HG02678 (cell line): Measurements from ENCODE around the gene PTRH2.
"Not testable (repeated sequence)": the region's sequence is repeated elsewhere in the genome, so short reads cannot be mapped to it uniquely, and the experiment has no call there.

Source experiments
- ATAC-seq: cut with Tn5 transposase; IDR thresholded peaks from one replicate; pipeline ENCODE4 v1.9.1; 2021; ENCODE audit warnings: mild to moderate bottlenecking, moderate library complexity; ENCODE audit not compliant: unreplicated experiment

Gene PTRH2

DNA sequence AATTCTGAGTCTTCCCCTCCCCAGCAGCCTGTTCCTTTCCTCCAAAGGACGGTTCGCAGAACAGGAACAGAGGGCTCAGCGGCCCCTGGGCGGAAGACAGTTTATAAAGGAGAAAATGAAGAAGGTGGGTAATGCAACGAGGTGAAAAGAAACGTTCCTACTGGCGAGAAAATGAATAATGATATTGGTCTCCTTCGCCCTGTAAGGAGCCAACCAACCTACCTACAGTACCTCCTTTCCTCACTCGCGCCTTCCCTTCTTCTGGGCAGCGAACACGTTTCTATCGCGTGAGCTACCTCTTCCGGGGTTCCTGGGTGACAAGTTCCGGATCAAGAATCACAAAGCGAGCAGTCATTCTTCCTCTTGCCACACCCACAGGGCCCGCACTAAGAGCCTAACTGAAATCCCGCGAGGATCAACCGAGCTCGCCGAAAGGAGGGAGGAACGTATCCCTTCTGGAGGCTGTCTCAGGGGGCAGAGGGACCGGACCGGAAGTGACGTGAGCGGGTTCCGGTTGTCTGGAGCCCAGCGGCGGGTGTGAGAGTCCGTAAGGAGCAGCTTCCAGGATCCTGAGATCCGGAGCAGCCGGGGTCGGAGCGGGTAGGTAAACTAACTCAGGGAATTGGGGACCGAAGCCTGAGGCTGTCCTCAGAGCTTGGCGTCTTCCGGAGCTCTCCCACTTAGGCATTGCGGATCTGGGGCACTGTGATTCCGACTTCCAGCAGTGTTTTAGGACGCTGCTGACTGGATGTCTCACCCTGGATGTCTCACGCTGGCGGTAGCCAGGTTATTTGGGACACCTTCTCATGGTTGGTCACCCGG, at the start of gene PTRH2, which contains the start of gene VMP1:
TSS of gene PTRH2 (minus strand) at position 282 of the 822 bp plus-strand sequence. CDS start 9,452 bp downstream, outside the sequence.
TSS of gene VMP1 (plus strand) at position 506 of the 822 bp plus-strand sequence. CDS start 23,793 bp downstream, outside the sequence.
- ATAC-seq: peak; percentile 97

DNA sequence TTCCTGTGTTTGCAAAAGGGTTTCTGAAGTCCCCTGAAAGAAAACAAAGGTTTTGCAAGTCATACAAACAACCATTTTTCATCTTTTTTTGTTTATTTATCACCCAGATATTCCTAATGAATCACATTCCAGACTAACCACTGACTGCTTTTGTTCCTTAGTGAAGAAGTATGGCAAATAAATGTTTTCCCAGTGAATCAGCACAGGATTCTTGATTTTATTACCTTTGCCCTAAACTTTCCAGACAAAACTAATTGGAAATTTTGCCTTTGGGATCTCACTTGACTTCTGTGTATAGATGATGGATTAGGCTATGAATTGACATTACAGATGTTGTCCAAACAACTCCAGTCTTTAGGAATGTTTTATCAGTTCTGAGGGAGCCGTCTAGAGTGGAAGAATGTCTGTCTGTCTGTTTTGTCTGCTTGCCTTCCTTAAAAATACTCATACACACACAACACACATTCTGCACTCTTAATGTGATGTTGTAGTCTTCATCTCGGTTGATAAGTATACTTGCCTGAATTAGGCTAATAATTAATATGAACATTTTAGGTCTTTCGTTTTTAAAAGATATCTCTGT, 49.1 kb upstream of the PTRH2 start:
- ATAC-seq: no peak

DNA sequence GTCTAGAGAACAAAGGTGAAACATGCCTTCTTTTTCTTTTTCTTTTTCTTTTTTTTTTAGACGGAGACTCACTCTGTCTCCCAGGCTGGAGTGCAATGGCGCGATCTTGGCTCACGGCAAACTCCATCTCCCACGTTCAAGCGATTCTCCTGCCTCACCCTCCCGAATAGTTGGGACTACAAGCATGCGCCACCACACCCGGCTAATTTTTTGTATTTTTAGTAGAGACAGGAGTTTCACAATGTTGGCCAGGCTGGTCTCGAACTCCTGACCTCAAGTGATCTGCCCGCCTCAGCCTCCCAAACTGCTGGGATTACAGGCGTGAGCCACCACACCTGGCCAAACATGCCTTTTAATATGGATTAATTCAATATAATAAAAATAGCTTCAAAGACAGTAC, 47.8 kb upstream of the PTRH2 start:
- ATAC-seq: not testable (repeated sequence)

DNA sequence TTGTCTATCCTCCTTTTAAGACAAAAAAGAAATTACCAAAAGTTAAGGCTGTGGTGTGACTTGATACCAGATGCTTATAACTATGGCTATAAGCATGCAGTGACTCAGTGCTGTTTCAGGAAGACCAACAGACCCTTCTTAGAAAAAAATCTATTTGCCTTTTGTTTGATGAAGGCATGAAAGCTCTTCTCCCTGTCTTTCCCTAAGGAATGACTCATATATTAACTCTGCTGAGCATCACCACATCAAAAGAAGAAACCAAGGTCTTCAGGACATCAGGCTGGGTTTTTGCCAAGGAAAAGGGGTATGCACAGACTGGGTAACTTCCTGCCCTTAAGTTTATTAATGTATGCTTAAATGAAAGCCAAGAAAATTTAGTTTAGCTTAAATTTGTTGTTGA, 47.3 kb upstream of the PTRH2 start:
- no peak for ATAC-seq

DNA sequence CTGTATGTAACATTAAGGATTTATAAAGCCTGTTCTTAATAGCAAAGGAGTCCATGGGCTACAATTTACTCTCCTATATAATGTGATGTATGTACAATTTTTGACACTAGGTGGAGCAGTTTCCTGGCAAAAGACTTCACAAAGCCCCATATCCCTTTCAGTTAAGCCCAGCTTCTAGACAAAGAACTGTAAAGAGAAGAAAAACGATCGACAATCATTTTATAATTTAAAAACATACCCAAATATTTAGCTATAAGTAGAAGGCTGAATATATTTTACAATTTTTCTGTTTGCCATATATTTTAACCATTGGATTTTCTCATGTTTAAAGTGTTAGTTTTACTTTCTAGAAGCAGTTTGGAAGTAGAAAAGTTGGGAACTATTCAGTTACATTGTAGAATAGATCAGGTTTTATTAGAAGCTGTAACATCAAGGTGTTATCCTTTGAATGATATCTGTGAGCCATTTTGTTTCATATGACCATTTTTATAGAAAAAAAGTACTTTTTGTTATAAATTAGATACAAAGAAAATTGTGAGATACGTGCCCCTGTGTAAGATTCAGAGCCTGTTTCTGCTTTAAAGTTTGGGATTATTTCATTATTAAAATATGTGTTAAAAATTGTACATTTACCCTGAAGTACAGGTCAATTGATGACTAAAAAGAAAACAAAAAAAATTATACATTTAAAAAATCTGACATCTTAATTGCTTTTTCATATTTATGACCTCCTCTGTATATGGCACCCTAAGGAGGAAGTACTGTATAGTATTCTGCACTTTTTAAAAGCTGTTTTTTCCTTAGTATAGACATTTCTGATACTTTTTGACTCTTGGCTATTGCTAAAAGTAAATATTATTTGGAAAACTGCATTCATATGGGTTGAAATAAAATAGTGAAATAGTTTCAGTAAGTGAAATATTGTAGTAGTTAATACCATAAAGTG, 46.6 kb upstream of the PTRH2 start:
- ATAC-seq: no peak

DNA sequence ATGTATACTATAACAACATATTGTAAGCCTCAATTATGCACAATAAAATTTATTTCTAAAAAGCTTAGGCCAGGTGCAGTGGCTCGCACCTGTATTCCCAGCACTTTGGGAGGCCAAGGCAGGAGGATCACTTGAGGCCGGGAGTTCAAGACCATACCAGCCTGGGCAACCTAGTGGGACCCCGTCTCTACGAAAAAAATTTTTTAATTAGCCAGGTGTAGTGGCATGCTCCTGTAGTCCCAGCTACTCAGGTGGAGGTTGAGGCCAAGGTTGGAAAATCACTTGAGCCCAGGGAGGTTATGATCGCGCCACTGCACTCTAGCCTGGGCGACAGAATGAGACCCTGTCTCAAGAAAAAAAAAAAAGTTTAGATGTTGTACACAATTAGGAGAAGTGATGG, 45.7 kb upstream of the PTRH2 start:
- ATAC-seq: no peak

DNA sequence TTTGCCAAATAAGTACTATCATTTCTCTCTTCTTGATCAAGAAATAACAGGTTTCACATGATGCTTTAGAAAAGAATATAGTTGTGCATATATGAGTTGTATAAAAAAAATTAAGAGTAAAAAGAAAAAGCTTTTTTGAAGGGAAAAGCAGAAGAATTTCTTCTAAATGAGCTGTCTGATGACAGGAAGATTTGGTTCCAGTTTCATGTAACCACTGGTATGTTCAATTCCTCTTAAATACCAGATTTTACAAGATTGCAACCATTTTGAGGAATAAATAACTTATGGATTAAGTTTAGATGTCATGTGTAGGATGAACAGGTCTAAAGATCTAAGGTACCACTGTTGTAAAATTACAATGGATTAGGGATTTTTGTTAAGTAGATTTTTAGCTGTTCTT, 45.2 kb upstream of the PTRH2 start:
- ATAC-seq: no peak

DNA sequence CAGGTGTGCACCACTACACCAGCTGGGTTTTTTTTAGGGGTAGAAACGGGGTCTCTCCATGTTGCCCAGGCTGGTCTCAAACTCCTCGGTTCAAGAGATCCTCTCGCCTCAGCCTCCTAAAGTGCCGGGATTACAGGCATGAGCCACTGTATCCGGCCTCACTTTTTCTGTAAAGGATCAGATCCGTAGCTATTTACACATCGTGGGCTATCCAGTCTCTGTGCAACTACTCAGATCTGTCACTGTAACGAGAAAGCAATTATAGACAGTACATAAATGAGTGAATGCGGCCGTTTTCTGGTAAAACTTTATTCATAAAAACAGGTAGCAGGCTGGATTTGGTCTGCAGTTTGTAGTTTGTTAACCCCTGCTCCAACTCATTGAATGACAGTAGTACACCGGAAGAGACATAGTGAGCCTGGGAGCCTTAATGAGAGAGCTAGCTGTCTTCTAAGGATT, 44.8 kb upstream of the PTRH2 start:
- ATAC-seq: no peak

DNA sequence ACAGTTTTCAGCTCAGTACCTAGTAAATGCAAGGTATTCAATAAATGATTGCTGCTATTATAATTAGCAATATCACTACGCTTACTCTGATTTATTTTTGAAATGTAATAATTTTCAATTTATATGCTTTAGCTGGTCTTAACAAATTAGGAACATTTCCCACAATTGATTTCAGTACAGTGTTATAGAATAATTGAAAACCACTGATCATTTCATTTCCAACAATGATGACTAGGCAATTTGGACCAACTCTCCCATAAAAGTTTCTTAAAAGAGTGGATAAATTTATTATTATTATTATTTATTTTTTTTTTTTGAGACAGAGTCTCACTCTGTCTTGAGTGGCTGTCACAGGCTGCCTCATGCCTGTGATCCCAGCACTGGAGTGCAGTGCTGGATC, 41.4 kb upstream of the PTRH2 start:
- no peak for ATAC-seq

DNA sequence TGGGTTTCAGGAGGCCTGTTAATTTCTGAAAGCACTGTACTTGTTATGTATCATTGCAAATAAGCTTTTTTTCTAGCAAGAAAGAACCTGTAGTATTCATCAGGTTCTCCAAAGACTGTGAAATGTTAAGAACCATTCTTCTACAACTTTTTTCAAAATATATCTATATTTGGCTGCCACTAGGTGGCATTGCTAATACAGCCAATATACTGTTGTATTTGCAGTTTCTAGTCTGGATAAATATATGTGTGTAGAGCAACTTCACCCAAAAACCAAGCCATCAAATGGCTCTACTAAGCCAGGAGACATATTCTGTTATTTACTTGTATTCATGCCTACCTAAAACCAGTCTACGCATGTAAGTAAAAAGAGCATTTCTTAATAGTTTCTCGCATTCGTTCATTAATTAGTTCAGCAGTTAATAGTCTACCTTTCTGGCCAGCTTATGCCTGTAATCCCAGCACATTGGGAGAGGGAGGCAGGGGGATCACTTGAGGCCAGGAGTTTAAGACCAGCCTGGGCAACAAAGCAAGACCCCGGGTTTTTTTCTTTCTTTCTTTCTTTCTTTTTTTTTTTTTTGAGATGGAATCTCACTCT, 39.7 kb upstream of the PTRH2 start:
- ATAC-seq: no peak

DNA sequence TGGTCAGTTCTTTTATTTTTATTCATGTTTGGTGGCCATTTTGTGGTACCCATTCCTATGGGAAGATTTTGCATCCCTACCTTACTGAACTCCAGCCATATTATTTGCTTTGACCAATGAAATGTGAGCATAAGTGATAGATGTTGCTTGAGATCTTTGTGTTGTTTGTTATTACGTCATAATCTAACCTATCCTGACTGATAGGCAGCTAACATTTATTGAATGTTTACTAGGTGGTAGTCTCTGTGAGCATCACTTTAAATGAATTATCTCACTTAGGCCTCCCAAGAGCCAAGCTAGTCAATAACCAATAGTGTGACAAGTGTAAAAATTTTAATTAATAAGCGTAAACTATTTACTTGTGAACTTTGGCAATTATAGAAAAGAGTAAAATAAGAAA, 37.8 kb upstream of the PTRH2 start:
- no peak for ATAC-seq

DNA sequence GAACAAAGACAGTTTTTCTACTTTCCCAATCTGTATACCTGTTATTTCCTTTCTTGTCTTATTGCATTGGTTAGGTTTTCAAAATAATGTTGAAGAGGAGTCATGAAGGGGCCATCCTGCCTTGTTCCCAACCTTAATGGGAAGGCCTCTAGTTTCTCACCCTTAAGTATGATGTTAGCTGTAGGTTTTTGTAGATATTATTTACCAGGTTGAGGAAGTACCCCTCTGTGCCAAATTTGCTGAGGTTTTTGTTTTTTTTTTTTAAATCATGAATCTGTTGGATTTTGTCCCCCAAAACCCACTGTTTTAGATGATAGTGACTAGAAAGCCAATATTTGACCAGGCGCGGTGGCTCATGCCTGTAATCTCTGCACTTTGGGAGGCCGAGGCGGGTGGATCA, 36.6 kb upstream of the PTRH2 start:
- no peak for ATAC-seq

DNA sequence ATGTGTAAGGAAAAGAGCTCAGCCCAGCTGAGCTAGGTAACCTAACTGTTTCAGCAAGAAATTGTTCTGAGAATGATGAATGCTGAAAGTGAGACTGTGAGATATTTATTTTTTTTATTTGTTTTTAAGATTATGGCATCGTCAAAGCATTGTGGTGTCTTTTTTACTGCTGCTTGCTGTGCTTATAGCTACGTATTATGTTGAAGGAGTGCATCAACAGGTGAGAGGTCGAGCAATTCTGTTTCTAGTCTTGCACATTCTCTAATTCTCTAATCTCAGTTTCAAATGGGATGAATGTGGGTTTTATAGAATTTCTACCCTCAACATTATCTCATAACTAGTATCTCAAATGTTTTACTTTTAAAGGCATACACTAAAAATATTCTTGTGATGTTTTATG, 30.1 kb upstream of the PTRH2 start:
- no peak for ATAC-seq

DNA sequence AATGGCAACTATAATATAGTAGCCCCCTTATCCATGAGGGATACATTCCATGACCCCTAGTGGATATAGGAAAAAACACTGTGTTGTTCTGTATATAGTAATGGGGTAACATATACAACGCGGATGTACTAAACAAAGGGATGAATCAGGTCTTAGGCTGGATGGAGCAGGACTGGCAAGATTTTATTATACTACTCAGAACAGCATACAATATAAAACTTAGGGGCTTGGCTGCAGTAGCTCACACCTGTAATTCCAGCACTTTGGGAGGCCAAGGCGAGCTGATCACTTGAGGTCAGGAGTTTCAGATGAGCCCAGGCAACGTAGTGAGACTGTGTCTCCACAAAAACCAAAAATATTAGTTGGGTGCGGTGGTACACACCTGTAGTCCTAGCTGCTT, 27.0 kb upstream of the PTRH2 start:
- ATAC-seq: no peak

DNA sequence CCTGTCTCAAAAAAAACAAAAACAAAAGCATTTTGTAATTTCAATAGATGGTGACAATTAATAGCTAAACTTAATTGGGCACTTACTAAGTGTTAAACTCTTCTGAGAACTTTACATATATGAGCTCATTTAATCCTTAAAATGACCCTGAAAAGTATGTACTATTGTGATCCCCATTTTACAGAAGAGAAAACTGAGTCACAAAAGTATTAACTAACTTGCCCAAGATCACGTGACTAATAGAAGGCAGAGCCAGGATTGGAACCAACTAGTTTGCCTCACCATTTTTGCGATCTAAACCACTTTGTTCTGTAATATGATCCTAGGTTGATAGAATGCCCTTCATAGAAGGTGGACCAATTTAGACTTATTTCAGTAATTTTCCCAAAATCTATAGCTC, 26.5 kb upstream of the PTRH2 start:
- ATAC-seq: no peak

DNA sequence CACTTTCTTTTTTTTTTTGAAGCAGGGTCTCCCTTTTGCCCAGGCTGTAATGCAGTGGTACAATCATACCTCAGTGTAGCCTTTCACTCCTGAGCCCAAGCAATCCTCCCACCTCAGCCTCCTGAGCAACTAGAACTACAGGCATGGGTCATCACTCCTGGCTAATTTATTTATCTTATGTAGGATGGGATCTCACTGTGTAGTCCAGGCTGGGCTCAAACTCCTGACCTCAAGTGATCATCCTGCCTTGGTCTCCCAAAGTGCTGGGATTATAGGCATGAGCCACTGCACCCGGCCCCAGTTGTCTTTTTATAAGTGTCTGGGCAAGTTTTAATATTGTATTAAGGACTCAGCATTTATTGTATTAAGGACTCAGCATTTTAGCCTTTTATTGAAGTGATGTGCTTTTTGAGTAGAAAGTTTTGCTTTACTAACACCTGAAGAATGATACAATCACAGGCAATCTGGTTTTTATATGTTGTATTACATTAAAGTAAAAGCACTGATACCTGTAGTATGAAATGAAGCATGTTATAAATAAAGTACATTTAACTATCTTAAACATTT, 23.1 kb upstream of the PTRH2 start:
- ATAC-seq: no peak

DNA sequence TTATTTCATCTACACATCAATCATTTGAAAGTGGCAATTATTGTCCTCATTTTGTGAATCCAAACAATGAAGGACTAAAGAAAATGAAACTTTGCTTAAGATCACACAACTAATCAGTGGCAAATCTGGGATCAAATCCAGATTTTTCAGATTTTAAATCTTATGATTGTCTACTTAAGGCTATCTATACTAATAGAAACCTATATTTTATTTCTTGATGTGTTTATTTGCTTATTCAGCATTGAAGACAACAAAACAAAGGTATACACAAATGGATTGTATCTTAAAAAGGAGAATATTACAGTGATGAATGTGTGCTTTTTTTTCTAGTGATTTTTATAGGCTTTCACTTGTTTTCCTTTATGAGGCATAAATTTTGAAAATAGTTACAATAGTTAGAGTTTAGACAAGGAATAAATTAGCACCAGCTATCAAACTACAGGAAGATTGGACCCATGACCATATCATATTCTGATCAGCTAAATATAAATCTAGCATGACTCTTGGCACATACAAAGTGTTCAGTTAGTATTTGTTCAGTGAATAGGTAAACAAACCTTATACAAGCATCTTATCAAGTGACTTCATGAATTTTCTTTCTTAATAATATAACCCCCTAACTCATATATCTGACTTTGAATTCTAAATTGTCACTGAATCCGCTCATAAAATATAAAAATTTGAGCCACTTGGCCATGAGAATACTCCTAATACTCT, 20.7 kb upstream of the PTRH2 start:
- no peak for ATAC-seq

DNA sequence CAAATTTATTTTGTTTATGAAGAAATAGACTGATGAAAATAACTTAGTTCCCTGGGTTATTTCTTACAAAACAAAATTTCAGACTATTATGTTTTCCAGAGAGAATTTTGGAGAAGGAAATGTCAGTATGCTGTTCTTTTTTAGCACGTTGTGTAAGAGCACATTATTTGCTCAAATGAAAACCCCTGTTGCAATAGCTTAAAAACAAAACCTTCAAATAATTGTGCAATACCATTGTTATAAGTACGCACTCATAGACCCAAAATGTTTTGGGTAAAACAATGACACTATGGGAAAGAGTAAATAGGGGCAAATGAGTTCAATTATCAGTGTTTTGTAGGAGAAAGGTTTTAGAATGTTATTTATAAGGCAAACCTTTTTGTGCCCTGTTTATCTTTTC, 18.5 kb upstream of the PTRH2 start:
- no peak for ATAC-seq

DNA sequence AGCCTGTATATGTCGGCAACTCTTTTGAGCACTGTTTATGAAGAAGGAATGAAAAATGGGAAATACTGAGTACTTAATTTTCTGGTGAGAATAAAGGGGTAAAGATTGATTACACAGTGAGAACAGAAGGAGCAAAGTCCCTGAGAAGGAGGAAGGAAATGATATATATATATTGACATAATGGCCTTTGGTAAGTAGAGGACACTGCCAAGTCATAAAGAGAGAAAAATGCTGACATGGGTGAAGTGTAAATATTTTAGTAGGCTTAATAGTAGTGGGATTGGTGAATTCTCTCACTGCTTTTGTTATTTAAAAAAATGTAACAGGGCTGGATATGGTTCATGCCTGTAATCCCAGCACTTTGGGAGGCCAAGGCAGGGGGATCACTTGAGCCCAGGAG, 16.4 kb upstream of the PTRH2 start:
- ATAC-seq: no peak

DNA sequence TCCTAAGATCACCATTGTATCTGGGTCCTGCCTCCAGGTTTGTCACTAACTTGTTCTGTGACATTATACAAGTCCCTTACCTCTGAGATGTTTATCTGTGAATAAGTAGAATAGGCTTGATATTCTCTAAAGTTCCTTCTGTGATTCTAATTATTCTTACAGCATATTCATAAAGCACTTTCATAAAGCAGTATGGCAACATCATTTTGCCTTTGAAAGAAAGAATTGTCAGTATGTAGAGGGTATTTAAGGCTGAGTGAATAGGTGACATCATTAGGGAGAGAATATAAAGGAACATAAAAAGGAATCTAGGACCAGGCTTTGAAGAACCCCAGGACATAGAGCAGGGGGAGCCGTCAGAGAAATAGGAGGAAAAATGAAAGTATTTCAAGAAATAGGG, 15.8 kb upstream of the PTRH2 start:
- ATAC-seq: no peak
